ENCODE results near the gene EFCAB14. TPM values are rescaled to one million over a fixed set of nuclear protein-coding genes. Genes with fewer than 3 reads are reported as not detected.

The EFCAB14 gene
- total and polyA plus RNA-seq, 2 donors (not counting 3 experiments of a cell fraction or from before 2014, with no cell fraction given) = 30.0 to 81.7 TPM

DNA sequence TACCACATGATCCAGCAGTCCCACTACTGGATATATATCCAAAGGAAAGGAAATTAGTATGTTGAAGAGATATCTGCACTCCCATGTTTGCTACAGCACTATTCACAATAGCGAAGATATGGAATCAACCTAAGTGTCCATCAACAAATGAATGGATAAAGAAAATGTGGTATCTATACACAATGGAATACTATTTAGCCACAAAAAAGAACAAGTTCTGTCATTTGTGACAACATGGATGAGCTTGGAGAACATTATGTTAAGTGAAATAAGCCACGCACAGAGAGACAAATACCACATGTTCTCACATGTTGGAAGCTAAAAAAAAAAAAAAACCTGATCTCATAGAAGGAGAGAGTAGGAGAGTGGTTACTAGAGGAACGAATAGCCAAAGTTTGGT is 68.4 kb downstream of the EFCAB14 start:
- Histone ChIP-seq H3K4me3 (replicated peaks in 1 of 3; ENCODE audit: insufficient read depth in 1 of 3, low read depth in 1 of 3, low read length in 3 of 3) (no peak overlapping the region), H3K27me3 (ENCODE audit: control insufficient read depth in 2 of 2, insufficient read depth in 2 of 2, low read length in 2 of 2) (no peaks in the 10 kb centered on the region), H3K36me3 (ENCODE audit: control insufficient read depth in 2 of 2, extremely low read depth in 1 of 2, insufficient read depth in 2 of 2, low read length in 2 of 2) (peaks cover 2 to 4% of the 10 kb centered on the region in 2 experiments), H3K27ac (ENCODE audit: insufficient read depth, low read depth, low read length) (no peak overlapping the region), H3K79me2 (ENCODE audit: control insufficient read depth, insufficient read depth, low read length) (no peaks in the 10 kb centered on the region), H3K9me1 (replicated peaks; ENCODE audit: control insufficient read depth, extremely low read depth, insufficient read depth, low read length) (no peaks in the 10 kb centered on the region), H3K9ac (replicated peaks; ENCODE audit: extremely low read depth, insufficient read depth, low read length) (no peak overlapping the region), H3K4me1 (ENCODE audit: control insufficient read depth, extremely low read depth, insufficient read depth, low read length) (no peaks in the 10 kb centered on the region), H4K20me1 (replicated peaks; ENCODE audit: control insufficient read depth, extremely low read depth, insufficient read depth, low read length) (no peaks in the 10 kb centered on the region), H3K4me2 (ENCODE audit: insufficient read depth, low read length) (no peak overlapping the region), H2AFZ (ENCODE audit: low read depth, low read length) (no peak overlapping the region), H3K9me3 (replicated peaks; ENCODE audit: control insufficient read depth, insufficient read depth, low read length) (no peaks in the 10 kb centered on the region)
- POLR2A ChIA-PET = interaction anchor here (0.6 kb wide), 1 partner anchor 23 kb away, joined by 4 read pairs; no protein-coding TSS in a partner anchor
- dilution Hi-C loops (cut with MboI; ENCODE audit: extremely low pct_ligation_motif_present, low sequenced_read_pairs) = no loop called here
- CTCF ChIA-PET = no interaction called here
- no TSS peak for BruUV-seq (replicated peaks)
- DNase-seq (ENCODE audit: low read depth, low spot score) = no peak
- no peak for FAIRE-seq
- intact Hi-C loops (cut with micrococcal nuclease) = no loop called here
- TF ChIP-seq MYC (IDR thresholded peaks at IDR 0.05; ENCODE audit: low read depth, low read length) (no peak), GATA2 (IDR thresholded peaks at IDR 0.05; ENCODE audit: insufficient read depth, insufficient read length, low read depth, low read length) (no peak), EZH2 (IDR thresholded peaks at IDR 0.05; ENCODE audit: borderline replicate concordance, low read depth, low read length, severe bottlenecking) (no peak), POLR2AphosphoS5 (IDR thresholded peaks at IDR 0.05; ENCODE audit: insufficient read depth, low read depth, low read length) (no peak), JUN (IDR thresholded peaks at IDR 0.05; ENCODE audit: borderline replicate concordance, insufficient read depth, insufficient read length, low read depth) (no peak), FOS (IDR thresholded peaks at IDR 0.05; ENCODE audit: borderline replicate concordance, insufficient read depth, low read length) (no peak), MAX (IDR thresholded peaks at IDR 0.05; ENCODE audit: insufficient read depth, insufficient read length) (no peak), POLR2A (IDR thresholded peaks at IDR 0.05; ENCODE audit: low read depth, low read length) (no peak)
- TF ChIP-seq, protein P1, sequence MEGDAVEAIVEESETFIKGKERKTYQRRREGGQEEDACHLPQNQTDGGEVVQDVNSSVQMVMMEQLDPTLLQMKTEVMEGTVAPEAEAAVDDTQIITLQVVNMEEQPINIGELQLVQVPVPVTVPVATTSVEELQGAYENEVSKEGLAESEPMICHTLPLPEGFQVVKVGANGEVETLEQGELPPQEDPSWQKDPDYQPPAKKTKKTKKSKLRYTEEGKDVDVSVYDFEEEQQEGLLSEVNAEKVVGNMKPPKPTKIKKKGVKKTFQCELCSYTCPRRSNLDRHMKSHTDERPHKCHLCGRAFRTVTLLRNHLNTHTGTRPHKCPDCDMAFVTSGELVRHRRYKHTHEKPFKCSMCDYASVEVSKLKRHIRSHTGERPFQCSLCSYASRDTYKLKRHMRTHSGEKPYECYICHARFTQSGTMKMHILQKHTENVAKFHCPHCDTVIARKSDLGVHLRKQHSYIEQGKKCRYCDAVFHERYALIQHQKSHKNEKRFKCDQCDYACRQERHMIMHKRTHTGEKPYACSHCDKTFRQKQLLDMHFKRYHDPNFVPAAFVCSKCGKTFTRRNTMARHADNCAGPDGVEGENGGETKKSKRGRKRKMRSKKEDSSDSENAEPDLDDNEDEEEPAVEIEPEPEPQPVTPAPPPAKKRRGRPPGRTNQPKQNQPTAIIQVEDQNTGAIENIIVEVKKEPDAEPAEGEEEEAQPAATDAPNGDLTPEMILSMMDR (IDR thresholded peaks at IDR 0.05; ENCODE audit: extremely low read depth in 1 of 2, insufficient read depth in 1 of 2, low read depth in 1 of 2, low read length in 2 of 2) = no peak

Data from endothelial cell of umbilical vein (primary cell).